Neural progenitor cell (in vitro differentiated cells): Measurements from ENCODE around the gene ARHGAP22. TPM values are rescaled to one million over a fixed set of nuclear protein-coding genes. Genes with fewer than 3 reads are reported as not detected.

ENCODE experiments used
- DNase-seq: peaks from one replicate; pipeline ENCODE4 v3.0.0-alpha.2; 2016; ENCODE audit warnings: low spot score
- H2AFZ ChIP-seq: fragments of 200-600 bp; sonication (generic); replicated peaks from 2 replicates; pipeline ENCODE4 v1.6.1; 2016; ENCODE audit warnings: antibody characterized with exemption
- H3F3A ChIP-seq: fragments of 200-600 bp; sonication (generic); 2 replicates; pipeline ENCODE4 v1.6.1; 2016; ENCODE audit warnings: antibody characterized with exemption, low read depth
- H3K27ac ChIP-seq: fragments of 200-600 bp; sonication (generic); 2 replicates; pipeline ENCODE4 v1.5.1; 2016; ENCODE audit warnings: mild to moderate bottlenecking
- H3K27me3 ChIP-seq: fragments of 200-600 bp; sonication (generic); 2 replicates; pipeline ENCODE4 v1.6.1; 2016; ENCODE audit warnings: mild to moderate bottlenecking, moderate library complexity
- H3K36me3 ChIP-seq: fragments of 200-600 bp; sonication (generic); 2 replicates; pipeline ENCODE4 v1.5.1; 2016
- H3K4me1 ChIP-seq: fragments of 200-600 bp; sonication (generic); 2 replicates; pipeline ENCODE4 v1.6.1; 2016; ENCODE audit warnings: mixed run types
- H3K4me2 ChIP-seq: fragments of 200-600 bp; sonication (generic); 2 replicates; pipeline ENCODE4 v1.6.1; 2016
- H3K4me3 ChIP-seq: fragments of 200-600 bp; sonication (generic); 2 replicates; pipeline ENCODE4 v1.5.1; 2016
- H3K79me2 ChIP-seq: fragments of 200-600 bp; sonication (generic); 2 replicates; pipeline ENCODE4 v1.6.1; 2016; ENCODE audit warnings: low read depth
- H3K9ac ChIP-seq: fragments of 200-600 bp; sonication (generic); 2 replicates; pipeline ENCODE4 v1.6.1; 2016
- H3K9me3 ChIP-seq: fragments of 200-600 bp; sonication (generic); 2 replicates; pipeline ENCODE4 v1.5.1; 2016; ENCODE audit warnings: low read depth
- H4K20me1 ChIP-seq: fragments of 200-600 bp; sonication (generic); 2 replicates; pipeline ENCODE4 v1.6.1; 2016; ENCODE audit warnings: low read depth
- H3K27ac Mint-ChIP-seq: 3 replicates; pipeline ENCODE4 v1.8.0; 2021; ENCODE audit warnings: mixed read lengths
- H3K27me3 Mint-ChIP-seq: 2 replicates; pipeline ENCODE4 v1.8.0; 2022; ENCODE audit warnings: low read depth, mild to moderate bottlenecking, inconsistent platforms, moderate library complexity, mixed read lengths; ENCODE audit not compliant: insufficient read depth
- H3K36me3 Mint-ChIP-seq: 3 replicates; pipeline ENCODE4 v1.8.0; 2021; ENCODE audit warnings: mixed read lengths
- H3K4me1 Mint-ChIP-seq: 3 replicates; pipeline ENCODE4 v1.8.0; 2021; ENCODE audit warnings: mixed read lengths
- H3K4me3 Mint-ChIP-seq: 3 replicates; pipeline ENCODE4 v1.8.0; 2021; ENCODE audit warnings: mild to moderate bottlenecking, moderate library complexity, mixed read lengths
- H3K9me3 Mint-ChIP-seq: 3 replicates; pipeline ENCODE4 v1.8.0; 2020; ENCODE audit warnings: mixed read lengths
- EZH2 ChIP-seq: fragments of 200-600 bp; sonication (generic); IDR thresholded peaks from 2 replicates; pipeline ENCODE4 v1.6.1; 2017; ENCODE audit warnings: antibody characterized with exemption, mild to moderate bottlenecking, moderate library complexity
- EZH2phosphoT487 ChIP-seq: fragments of 200-600 bp; sonication (generic); IDR thresholded peaks from 2 replicates; pipeline ENCODE4 v1.6.1; 2017; ENCODE audit warnings: antibody characterized with exemption
- total RNA-seq: library from RNA; depleted of rRNA; stranded (reverse); fragments of >200 nt; gene quantifications from 2 replicates; pipeline ENCODE4 v1.2.3, GENCODE V29; 2015; ENCODE audit warnings: low replicate concordance
- TF ChIP-seq, protein P1 (sequence below): fragments of 200-600 bp; sonication (generic); IDR thresholded peaks from 2 replicates; pipeline ENCODE4 v1.5.1; 2017; ENCODE audit warnings: antibody characterized with exemption, mild to moderate bottlenecking

ARHGAP22 gene
- total RNA-seq, 1 donor from 2014 or later, result 1.7 TPM

DNA sequence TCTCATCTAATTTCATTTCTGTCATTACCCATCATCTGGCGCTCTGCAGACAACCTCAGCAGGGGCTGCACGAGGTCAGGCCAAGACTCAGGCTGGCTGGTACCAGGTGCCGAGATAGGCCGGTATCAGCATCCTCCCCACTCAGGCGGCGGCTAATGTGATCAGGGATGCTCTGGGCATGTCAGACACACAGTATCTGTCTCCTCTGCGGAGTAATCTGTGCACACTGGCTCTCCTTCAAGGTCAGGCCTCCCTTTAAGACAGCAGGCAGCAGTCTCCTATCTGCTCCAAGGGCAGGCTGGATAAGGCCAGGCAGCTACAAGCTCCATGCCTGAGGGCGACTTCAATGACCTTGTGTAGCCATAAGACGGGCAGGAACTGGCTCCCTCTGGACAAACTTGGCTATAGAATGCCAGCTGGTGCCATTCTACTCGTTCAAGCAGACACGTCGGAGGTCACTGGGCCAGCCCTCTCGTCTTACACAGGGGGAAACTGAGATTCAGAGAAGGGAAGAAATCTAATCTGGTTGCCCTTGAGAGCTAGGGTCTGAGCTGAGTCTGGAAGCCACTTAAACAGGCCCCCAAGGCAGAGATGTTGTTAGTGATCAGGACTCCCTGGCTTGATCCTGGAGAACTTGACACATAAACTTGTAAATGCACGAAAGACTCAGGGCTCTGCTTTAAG lies 59.3 kb downstream of the ARHGAP22 start:
- Mint-ChIP-seq H3K9me3 (no peaks in the 10 kb centered on the region), H3K36me3 (no peaks in the 10 kb centered on the region), H3K4me1 (peaks cover 25% of the 10 kb centered on the region), H3K4me3 (no peak overlapping the region), H3K27ac (no peak overlapping the region), H3K27me3 (peaks cover 6% of the 10 kb centered on the region)
- no peak for DNase-seq
- TF ChIP-seq, protein P1, sequence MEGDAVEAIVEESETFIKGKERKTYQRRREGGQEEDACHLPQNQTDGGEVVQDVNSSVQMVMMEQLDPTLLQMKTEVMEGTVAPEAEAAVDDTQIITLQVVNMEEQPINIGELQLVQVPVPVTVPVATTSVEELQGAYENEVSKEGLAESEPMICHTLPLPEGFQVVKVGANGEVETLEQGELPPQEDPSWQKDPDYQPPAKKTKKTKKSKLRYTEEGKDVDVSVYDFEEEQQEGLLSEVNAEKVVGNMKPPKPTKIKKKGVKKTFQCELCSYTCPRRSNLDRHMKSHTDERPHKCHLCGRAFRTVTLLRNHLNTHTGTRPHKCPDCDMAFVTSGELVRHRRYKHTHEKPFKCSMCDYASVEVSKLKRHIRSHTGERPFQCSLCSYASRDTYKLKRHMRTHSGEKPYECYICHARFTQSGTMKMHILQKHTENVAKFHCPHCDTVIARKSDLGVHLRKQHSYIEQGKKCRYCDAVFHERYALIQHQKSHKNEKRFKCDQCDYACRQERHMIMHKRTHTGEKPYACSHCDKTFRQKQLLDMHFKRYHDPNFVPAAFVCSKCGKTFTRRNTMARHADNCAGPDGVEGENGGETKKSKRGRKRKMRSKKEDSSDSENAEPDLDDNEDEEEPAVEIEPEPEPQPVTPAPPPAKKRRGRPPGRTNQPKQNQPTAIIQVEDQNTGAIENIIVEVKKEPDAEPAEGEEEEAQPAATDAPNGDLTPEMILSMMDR, result no peak
- TF ChIP-seq EZH2, result no peak
- TF ChIP-seq EZH2phosphoT487, result no peak
- Histone ChIP-seq H3K4me3 (no peak overlapping the region), H3K27ac (no peak overlapping the region), H3K4me1 (peaks cover 5% of the 10 kb centered on the region), H3K27me3 (no peaks in the 10 kb centered on the region), H3F3A (no peaks in the 10 kb centered on the region), H3K36me3 (no peaks in the 10 kb centered on the region), H3K9me3 (no peaks in the 10 kb centered on the region), H3K4me2 (no peak overlapping the region), H3K9ac (no peak overlapping the region), H3K79me2 (no peaks in the 10 kb centered on the region), H2AFZ (no peak overlapping the region), H4K20me1 (no peaks in the 10 kb centered on the region)

DNA sequence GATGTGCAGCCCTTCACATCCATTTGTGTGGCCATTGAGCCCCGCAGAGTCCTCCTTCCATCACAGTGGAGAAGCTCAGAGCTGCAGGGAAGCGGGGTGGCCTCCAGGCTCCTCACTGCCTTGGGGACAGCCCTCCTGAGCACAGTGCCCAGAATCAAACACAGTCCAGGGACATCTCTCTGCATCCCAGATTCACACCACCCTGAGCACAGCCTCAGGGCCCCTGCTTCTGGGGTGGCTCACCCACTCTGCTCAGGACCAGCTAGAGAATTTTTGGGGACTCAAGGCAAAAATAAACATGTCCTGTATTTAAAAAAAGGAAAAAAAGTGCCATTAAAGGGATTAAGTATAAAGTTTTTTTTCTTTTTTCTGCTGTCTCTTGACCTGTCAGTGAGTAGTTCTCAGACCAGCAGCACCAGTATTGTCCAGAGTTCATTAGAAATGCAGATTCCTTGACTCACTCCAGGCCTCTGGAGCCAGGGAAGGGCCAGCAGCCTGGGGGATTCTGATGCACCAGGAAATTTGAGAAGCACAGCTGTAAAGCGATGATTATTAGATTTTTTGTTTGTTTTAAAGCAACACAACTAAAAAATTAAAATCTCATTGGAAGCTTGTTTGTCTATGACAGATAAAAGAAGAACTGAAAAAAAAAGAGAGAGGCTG lies 61.6 kb downstream of the ARHGAP22 start:
- no peaks in the 10 kb centered on the region for H3K9me3 ChIP-seq
- Mint-ChIP-seq H3K4me3 (no peak overlapping the region), H3K36me3 (no peaks in the 10 kb centered on the region), H3K4me1 (peaks cover 25% of the 10 kb centered on the region), H3K27me3 (peaks cover 3% of the 10 kb centered on the region), H3K27ac (peak overlapping the region; percentile 95), H3K9me3 (no peaks in the 10 kb centered on the region)
- H3F3A ChIP-seq, result no peaks in the 10 kb centered on the region
- no peak overlapping the region for H2AFZ ChIP-seq
- TF ChIP-seq EZH2, result no peak
- no peak for TF ChIP-seq EZH2phosphoT487
- no peak overlapping the region for H3K4me2 ChIP-seq
- no peak overlapping the region for H3K4me3 ChIP-seq
- no peaks in the 10 kb centered on the region for H4K20me1 ChIP-seq
- H3K9ac ChIP-seq, result no peak overlapping the region
- no peaks in the 10 kb centered on the region for H3K36me3 ChIP-seq
- DNase-seq, result no peak
- no peak overlapping the region for H3K27ac ChIP-seq
- no peaks in the 10 kb centered on the region for H3K79me2 ChIP-seq
- H3K27me3 ChIP-seq, result no peaks in the 10 kb centered on the region
- H3K4me1 ChIP-seq, result peaks cover 5% of the 10 kb centered on the region

DNA sequence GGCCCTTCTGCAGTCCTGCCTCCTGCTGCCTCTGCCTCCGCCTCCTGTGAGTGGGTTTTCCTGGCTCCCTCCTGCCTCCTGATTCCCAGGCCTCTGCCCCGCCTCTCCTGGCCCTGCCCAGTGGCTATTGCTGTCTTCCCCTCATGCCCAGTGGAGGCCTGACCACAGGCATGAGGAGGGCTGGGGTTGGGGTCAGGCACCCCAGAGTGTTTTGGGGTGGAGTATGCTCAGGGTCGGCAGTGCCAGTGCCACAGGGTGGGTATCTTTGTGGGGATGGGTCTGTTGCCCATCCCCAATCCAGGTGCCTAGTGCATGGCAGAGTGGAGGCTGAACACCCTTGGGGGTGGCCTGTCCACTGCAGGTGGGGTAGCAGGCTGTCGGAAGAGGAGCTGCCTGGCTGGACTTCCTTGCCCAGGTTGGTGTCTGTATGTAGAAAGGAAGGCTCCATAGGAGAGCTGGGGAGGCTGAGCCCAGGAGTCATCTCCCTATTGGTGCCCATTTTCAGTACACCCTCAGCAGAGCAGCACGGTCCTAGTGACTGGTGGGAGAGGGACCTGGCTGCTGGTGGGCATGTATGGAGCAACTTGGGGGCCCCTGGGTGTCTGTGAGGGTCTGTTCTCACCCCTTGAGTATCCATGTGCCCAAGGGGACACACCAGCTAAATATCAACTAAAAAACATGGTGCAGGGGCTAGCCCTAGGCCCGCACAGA lies 62.2 kb downstream of the ARHGAP22 start:
- Mint-ChIP-seq H3K36me3 (no peaks in the 10 kb centered on the region), H3K27ac (no peak overlapping the region), H3K9me3 (no peaks in the 10 kb centered on the region), H3K4me1 (peaks cover 25% of the 10 kb centered on the region), H3K27me3 (peaks cover 3% of the 10 kb centered on the region), H3K4me3 (no peak overlapping the region)
- Histone ChIP-seq H3K9me3 (no peaks in the 10 kb centered on the region), H2AFZ (no peak overlapping the region), H3K36me3 (no peaks in the 10 kb centered on the region), H4K20me1 (no peaks in the 10 kb centered on the region), H3K9ac (no peak overlapping the region), H3K4me1 (peaks cover 5% of the 10 kb centered on the region), H3K79me2 (no peaks in the 10 kb centered on the region), H3F3A (no peaks in the 10 kb centered on the region), H3K27ac (no peak overlapping the region), H3K27me3 (no peaks in the 10 kb centered on the region), H3K4me3 (no peak overlapping the region), H3K4me2 (no peak overlapping the region)
- no peak for DNase-seq
- no peak for TF ChIP-seq EZH2phosphoT487
- TF ChIP-seq, protein P1, result no peak
- TF ChIP-seq EZH2, result no peak
